GM12864 (cell line): ENCODE measurements around the gene BAZ2B.

ENCODE experiments used
- DNase-seq: peaks from one replicate; pipeline ENCODE4 v3.0.0-alpha.2; 2011; ENCODE audit warnings: low read depth
- H3K4me3 ChIP-seq: 2 replicates; pipeline ENCODE4 v1.5.1; 2011; ENCODE audit warnings: mild to moderate bottlenecking, low read depth, low read length, control low read depth
- CTCF ChIP-seq: IDR thresholded peaks from 2 replicates; pipeline ENCODE4 v1.5.1; 2011; ENCODE audit warnings: low read depth, mild to moderate bottlenecking, moderate library complexity, low read length, control low read depth, inconsistent platforms; ENCODE audit errors: missing control alignments

The BAZ2B gene

GRCh38 chr2:159307942-159308341, 308.4 kb downstream of the BAZ2B start:
- TF ChIP-seq CTCF = no peak
- H3K4me3 ChIP-seq = no peak overlapping the region
- no peak for DNase-seq

- DNase-seq = no peak
- H3K4me3 ChIP-seq = no peak overlapping the region
- no peak for TF ChIP-seq CTCF
Measured at GRCh38 chr2:159300586-159300985, 315.8 kb downstream of the BAZ2B start.

- no peak for TF ChIP-seq CTCF
- DNase-seq = no peak
- H3K4me3 ChIP-seq = no peak overlapping the region
Measured at GRCh38 chr2:159298967-159299366, 317.4 kb downstream of the BAZ2B start.

- no peak for DNase-seq
- H3K4me3 ChIP-seq = no peak overlapping the region
- TF ChIP-seq CTCF = no peak
Measured at GRCh38 chr2:159297042-159297707, 319.2 kb downstream of the BAZ2B start.

- DNase-seq = no peak
- TF ChIP-seq CTCF = no peak
- no peak overlapping the region for H3K4me3 ChIP-seq
Measured at GRCh38 chr2:159292157-159292556, 324.2 kb downstream of the BAZ2B start.

- DNase-seq = no peak
- no peak overlapping the region for H3K4me3 ChIP-seq
- TF ChIP-seq CTCF = no peak
Measured at GRCh38 chr2:159290289-159290907, 325.9 kb downstream of the BAZ2B start.

GRCh38 chr2:159287733-159288132, 328.6 kb downstream of the BAZ2B start:
- TF ChIP-seq CTCF = no peak
- no peak overlapping the region for H3K4me3 ChIP-seq
- DNase-seq = no peak
